GM23338 (cell line): ENCODE measurements around the gene MTA1.

Source experiments
- POLR2AphosphoS5 ChIP-seq: IDR thresholded peaks from 2 replicates; pipeline ENCODE4 v1.6.1; 2016; ENCODE audit warnings: antibody characterized with exemption, low read depth
- TF ChIP-seq, protein P1 (sequence below), 2 experiments: fragments of 200-600 bp in 1 of 2; sonication (generic) in 1 of 2; conservative IDR thresholded peaks; 2 replicates each; pipeline versions ENCODE4 v1.5.1 to v1.6.1; 2016 to 2017; ENCODE audit warnings: antibody characterized with exemption in 2 of 2, low read depth in 2 of 2, mild to moderate bottlenecking in 2 of 2, moderate library complexity in 1 of 2

GRCh38 chr14:105440554-105440900, 20.9 kb downstream of the MTA1 start:
- TF ChIP-seq, protein P1, sequence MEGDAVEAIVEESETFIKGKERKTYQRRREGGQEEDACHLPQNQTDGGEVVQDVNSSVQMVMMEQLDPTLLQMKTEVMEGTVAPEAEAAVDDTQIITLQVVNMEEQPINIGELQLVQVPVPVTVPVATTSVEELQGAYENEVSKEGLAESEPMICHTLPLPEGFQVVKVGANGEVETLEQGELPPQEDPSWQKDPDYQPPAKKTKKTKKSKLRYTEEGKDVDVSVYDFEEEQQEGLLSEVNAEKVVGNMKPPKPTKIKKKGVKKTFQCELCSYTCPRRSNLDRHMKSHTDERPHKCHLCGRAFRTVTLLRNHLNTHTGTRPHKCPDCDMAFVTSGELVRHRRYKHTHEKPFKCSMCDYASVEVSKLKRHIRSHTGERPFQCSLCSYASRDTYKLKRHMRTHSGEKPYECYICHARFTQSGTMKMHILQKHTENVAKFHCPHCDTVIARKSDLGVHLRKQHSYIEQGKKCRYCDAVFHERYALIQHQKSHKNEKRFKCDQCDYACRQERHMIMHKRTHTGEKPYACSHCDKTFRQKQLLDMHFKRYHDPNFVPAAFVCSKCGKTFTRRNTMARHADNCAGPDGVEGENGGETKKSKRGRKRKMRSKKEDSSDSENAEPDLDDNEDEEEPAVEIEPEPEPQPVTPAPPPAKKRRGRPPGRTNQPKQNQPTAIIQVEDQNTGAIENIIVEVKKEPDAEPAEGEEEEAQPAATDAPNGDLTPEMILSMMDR (conservative IDR thresholded peaks at IDR 0.05; ENCODE audit: low read depth in 2 of 2): no peak
- no peak for TF ChIP-seq POLR2AphosphoS5
